OCI-LY7 (cell line): Measurements from ENCODE around the gene SLC30A4. TPM values are rescaled to one million over a fixed set of nuclear protein-coding genes. Genes with fewer than 3 reads are reported as not detected.

ENCODE experiments used
- Bru-seq: library from RNA; stranded (reverse); fragments of 400-500 nt; gene quantifications from one replicate; lab custom pipeline; 2021; lab: Mats Ljungman, UMichigan
- BruChase-seq, 2 experiments: library from RNA; stranded (reverse); fragments of 400-500 nt; gene quantifications; one replicate each; lab custom pipeline; 2021; lab: Mats Ljungman, UMichigan
- BruUV-seq: library from RNA; stranded (reverse); fragments of 400-500 nt; replicated peaks from 2 replicates; lab custom pipeline; 2021; lab: Mats Ljungman, UMichigan
- CTCF ChIA-PET: fragments of 300-600 bp; sonication (Branson Sonifier 250); formaldehyde crosslinking; loops from one replicate; lab custom pipeline; 2022; ENCODE audit warnings: antibody characterized with exemption; ENCODE audit not compliant: unreplicated experiment; lab: Charles Lee
- POLR2A ChIA-PET: fragments of 300-600 bp; sonication (Branson Sonifier 250); formaldehyde crosslinking; loops from one replicate; lab custom pipeline; 2022; ENCODE audit warnings: antibody characterized with exemption; lab: Charles Lee
- DNase-seq: peaks from one replicate; pipeline ENCODE4 v3.0.0-alpha.2; 2015; ENCODE audit warnings: low spot score
- H2AFZ ChIP-seq: fragments of 200-600 bp; sonication (generic), shearing (Covaris generic); 2 replicates; pipeline ENCODE4 v1.6.1; 2014; ENCODE audit warnings: mild to moderate bottlenecking, antibody characterized with exemption, low read length, moderate library complexity
- H3K27ac ChIP-seq: fragments of 200-600 bp; sonication (generic); 2 replicates; pipeline ENCODE4 v1.5.1; 2014; ENCODE audit warnings: mixed run types, low read depth, mild to moderate bottlenecking, moderate library complexity, low read length, inconsistent platforms; ENCODE audit not compliant: poor library complexity, severe bottlenecking
- H3K36me3 ChIP-seq: fragments of 200-600 bp; sonication (generic); 2 replicates; pipeline ENCODE4 v1.6.1; 2014; ENCODE audit warnings: mild to moderate bottlenecking, antibody characterized with exemption, low read length, moderate library complexity, mixed read lengths; ENCODE audit not compliant: insufficient read depth
- H3K4me1 ChIP-seq: fragments of 200-600 bp; sonication (generic); 2 replicates; pipeline ENCODE4 v1.5.1; 2014; ENCODE audit warnings: mild to moderate bottlenecking, low read length; ENCODE audit not compliant: insufficient read depth, poor library complexity, severe bottlenecking
- H3K4me2 ChIP-seq: fragments of 200-600 bp; sonication (generic); 2 replicates; pipeline ENCODE4 v1.6.1; 2014; ENCODE audit warnings: mild to moderate bottlenecking, low read length
- H3K4me3 ChIP-seq: fragments of 200-600 bp; sonication (generic); 2 replicates; pipeline ENCODE4 v1.5.1; 2014; ENCODE audit warnings: mild to moderate bottlenecking, low read depth, low read length; ENCODE audit not compliant: poor library complexity, severe bottlenecking
- H3K79me2 ChIP-seq: fragments of 200-600 bp; sonication (generic); 2 replicates; pipeline ENCODE4 v1.6.1; 2016; ENCODE audit warnings: low read depth, mild to moderate bottlenecking, low read length, moderate library complexity, mixed read lengths; ENCODE audit not compliant: insufficient read depth
- H3K9me2 ChIP-seq: fragments of 200-600 bp; sonication (generic); 2 replicates; pipeline ENCODE4 v1.6.1; 2016; ENCODE audit warnings: mild to moderate bottlenecking, low read length, mixed read lengths; ENCODE audit not compliant: insufficient read depth
- H3K9me3 ChIP-seq: fragments of 200-600 bp; sonication (generic); 2 replicates; pipeline ENCODE4 v1.6.1; 2014; ENCODE audit warnings: mild to moderate bottlenecking, mixed run types, low read length, mixed read lengths
- H4K20me1 ChIP-seq: fragments of 200-600 bp; sonication (generic); 2 replicates; pipeline ENCODE4 v1.6.1; 2014; ENCODE audit warnings: mild to moderate bottlenecking, antibody characterized with exemption, low read length, moderate library complexity, mixed read lengths; ENCODE audit not compliant: insufficient read depth
- CTCF ChIP-seq: fragments of 200-600 bp; sonication (generic); conservative IDR thresholded peaks from 2 replicates; pipeline ENCODE4 v1.5.1; 2014; ENCODE audit warnings: mild to moderate bottlenecking, antibody characterized with exemption, low read length, moderate library complexity, mixed read lengths
- EZH2phosphoT487 ChIP-seq: fragments of 200-600 bp; sonication (generic); IDR thresholded peaks from 2 replicates; pipeline ENCODE4 v1.6.1; 2018; ENCODE audit warnings: low read depth, borderline replicate concordance, mild to moderate bottlenecking, mixed run types, antibody characterized with exemption, low read length, moderate library complexity, mixed read lengths
- intact Hi-C: fragments of 100-400 bp; cut with micrococcal nuclease; formaldehyde crosslinking; loops from one replicate; pipeline ENCODE4 v1.10.0; 2022; ENCODE audit not compliant: unreplicated experiment
- long read RNA-seq: library from polyadenylated mRNA; stranded (forward); transcript quantifications from one replicate; pipeline ENCODE4 v2.0.0, GENCODE V29; 2022
- total RNA-seq, 2 experiments: library from RNA; depleted of rRNA in 1 of 2; stranded (reverse); fragments of >200 nt in 1 of 2; shearing (Covaris generic) in 1 of 2; gene quantifications; 2 replicates each; pipeline ENCODE4 v1.2.3, GENCODE V29; 2014 to 2022

Gene SLC30A4, protein sequence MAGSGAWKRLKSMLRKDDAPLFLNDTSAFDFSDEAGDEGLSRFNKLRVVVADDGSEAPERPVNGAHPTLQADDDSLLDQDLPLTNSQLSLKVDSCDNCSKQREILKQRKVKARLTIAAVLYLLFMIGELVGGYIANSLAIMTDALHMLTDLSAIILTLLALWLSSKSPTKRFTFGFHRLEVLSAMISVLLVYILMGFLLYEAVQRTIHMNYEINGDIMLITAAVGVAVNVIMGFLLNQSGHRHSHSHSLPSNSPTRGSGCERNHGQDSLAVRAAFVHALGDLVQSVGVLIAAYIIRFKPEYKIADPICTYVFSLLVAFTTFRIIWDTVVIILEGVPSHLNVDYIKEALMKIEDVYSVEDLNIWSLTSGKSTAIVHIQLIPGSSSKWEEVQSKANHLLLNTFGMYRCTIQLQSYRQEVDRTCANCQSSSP
- total RNA-seq (2014; rRNA removed; shearing (Covaris generic)) (0.13 TPM in 2 replicates), total RNA-seq (2022) (3.5 and 4.3 TPM in 2 replicates), Bru-seq, nascent RNA (percentile 42 among the genes with signal in this experiment), BruChase-seq, experiment 1, labeled RNA remaining after a 6-hour chase (percentile 46 among the genes with signal in this experiment), BruChase-seq, experiment 2, labeled RNA remaining after a 2-hour chase (percentile 52 among the genes with signal in this experiment)
- long read RNA-seq, partial matches to known transcripts: 1 of 2 reads
- long read RNA-seq, other reads (novel, unspliced or antisense): 1 of 2 reads

DNA sequence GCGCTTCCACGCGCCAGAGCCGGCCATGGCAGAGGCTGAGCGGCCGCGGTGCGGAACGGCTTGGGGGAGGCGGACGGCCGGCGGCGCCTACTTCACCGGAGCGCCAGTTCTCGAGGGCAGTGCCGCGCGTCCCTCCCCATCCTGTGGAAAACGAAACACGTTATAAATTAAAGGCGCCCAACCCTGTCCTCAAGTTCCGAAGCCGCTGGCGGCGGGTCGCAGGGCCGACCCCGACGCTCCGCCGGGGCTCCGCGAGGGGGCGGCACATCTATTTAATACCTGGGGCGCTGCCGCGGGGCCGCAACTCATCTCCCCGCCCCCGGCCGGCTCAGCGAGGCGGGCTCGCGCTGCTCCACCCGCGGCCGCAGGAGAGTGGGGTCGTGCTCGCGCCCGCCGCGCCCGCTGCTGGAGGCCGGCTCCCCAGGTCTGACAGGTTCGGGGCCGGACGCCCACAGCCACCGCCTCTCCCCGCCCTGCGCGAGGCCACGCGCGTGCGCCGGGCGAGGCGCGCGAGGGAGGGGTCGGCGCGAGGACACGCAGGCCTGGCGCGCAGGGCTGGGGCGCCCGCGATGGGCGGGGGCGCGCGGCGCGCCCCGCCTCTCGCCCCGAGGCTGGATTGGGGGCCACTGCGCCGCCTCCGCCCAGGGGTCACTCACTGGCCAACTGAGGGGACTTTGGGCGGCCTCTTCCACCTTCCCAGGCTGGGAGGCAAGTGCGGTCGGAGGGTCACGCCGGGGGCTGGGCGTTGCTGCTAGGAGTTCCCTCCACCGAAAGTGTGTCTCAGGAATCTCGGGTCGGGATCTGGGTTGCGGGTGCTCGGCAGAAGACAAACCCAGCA lies at the start of gene SLC30A4:
Gene SLC30A4 (minus strand): TSS at position 428 of the 838 bp plus-strand sequence. CDS start 401 bp downstream, at position 27.
- Histone ChIP-seq H2AFZ (peak within 1 kb of the TSS; percentile 86; the same call in 1 of the 2 replicates), H3K4me2 (peak within 1 kb of the TSS; percentile 87), H3K4me1 (peaks cover 15% of the 10 kb centered on the region), H4K20me1 (no peaks in the 10 kb centered on the region), H3K4me3 (peak within 1 kb of the TSS; percentile 67), H3K79me2 (no peaks in the 10 kb centered on the region), H3K27ac (no peak within 1 kb of the TSS), H3K9me3 (no peaks in the 10 kb centered on the region), H3K9me2 (no peaks in the 10 kb centered on the region), H3K36me3 (no peaks in the 10 kb centered on the region)
- POLR2A ChIA-PET: interaction anchor here (0.6 to 1.3 kb wide), 3 partner anchors 9 to 359 kb away, joined by 3 read pairs; no protein-coding TSS in a partner anchor
- peak; percentile 57 for DNase-seq
- no TSS peak for BruUV-seq
- intact Hi-C loops: loop anchor here (1.0 to 5.0 kb wide), 4 partner anchors 50 to 92 kb away; partner anchors contain the start of gene BLOC1S6
- CTCF ChIA-PET: no interaction called here
- TF ChIP-seq EZH2phosphoT487: peak; percentile 39; the same call in 1 of the 2 replicates
- TF ChIP-seq CTCF: peak; percentile 63

DNA sequence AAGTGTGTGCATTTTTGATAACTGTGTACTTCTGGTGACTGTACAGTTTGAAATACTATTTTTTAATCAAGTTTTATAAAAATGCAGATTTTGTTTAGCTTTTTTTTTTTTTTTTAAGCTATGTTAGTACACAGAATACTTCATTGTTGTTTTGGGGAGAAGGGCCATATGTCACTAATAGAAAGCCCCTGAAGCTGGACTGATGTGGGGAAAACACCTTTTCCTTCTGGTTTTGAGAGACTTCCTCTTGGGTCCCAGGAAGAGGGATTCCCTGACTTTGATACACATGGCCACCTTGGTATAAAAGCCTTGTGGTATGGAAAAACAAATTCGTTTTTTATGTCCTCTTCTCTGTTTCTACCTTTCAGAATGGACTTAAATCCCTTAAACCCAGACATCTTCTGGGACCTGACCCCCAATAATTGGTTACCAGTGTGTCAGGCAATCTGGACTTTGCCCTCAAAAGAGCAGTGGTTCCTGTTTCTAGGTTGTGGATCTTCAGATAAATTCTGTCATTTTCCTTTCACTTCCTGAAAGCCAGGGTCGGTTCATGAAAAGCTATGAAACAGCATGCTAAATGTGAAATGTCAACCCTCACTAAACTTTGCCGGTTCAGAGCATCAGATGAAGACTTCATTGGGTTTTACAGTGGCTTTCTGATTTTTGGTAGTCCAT lies 33.5 kb upstream of the SLC30A4 start:
- Histone ChIP-seq H3K4me2 (peak overlapping the region; percentile 12; the same call in 1 of the 2 replicates), H4K20me1 (no peaks in the 10 kb centered on the region), H3K79me2 (no peaks in the 10 kb centered on the region), H3K9me2 (no peaks in the 10 kb centered on the region), H3K4me1 (no peaks in the 10 kb centered on the region), H3K4me3 (no peak overlapping the region), H3K9me3 (no peaks in the 10 kb centered on the region), H3K27ac (no peak overlapping the region), H2AFZ (no peak overlapping the region), H3K36me3 (no peaks in the 10 kb centered on the region)
- no TSS peak for BruUV-seq
- TF ChIP-seq EZH2phosphoT487: no peak
- intact Hi-C loops: no loop called here
- peak; percentile 9 for DNase-seq
- ChIA-PET CTCF (interaction anchor here (1.0 kb wide), 1 partner anchor 13 kb away, joined by 3 read pairs; no protein-coding TSS in a partner anchor), POLR2A (interaction anchor here (1.0 to 1.5 kb wide), 3 partner anchors 11 to 31 kb away, joined by 3 to 5 read pairs (median 3); no protein-coding TSS in a partner anchor)
